ENCODE measurements around the gene ZSWIM6. TPM values are rescaled to one million over a fixed set of nuclear protein-coding genes. Genes with fewer than 3 reads are reported as not detected.

Gene ZSWIM6
- total and polyA plus RNA-seq, 2 experiments from 2014 or later: 3.9 to 6.0 TPM

DNA sequence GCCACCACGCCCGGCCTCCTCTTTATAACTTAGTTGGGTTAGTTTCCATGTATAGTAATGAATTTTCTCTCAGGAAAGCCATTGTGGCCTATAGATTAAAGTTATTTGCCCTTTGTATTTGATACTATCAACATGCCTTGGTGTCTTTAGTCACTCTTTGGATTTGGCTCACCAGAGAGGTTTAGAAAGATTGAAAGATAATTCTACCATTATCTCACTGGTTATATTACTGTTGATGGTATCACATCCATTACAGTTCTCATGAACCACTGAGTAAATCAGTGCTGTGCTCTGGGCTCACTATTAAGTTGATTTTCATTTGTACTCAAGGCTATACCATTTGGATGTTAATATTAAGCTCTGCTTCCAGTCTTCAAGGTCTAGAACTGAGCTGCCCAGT lies 87.0 kb downstream of the ZSWIM6 start (continued):
- TF ChIP-seq, protein P1, sequence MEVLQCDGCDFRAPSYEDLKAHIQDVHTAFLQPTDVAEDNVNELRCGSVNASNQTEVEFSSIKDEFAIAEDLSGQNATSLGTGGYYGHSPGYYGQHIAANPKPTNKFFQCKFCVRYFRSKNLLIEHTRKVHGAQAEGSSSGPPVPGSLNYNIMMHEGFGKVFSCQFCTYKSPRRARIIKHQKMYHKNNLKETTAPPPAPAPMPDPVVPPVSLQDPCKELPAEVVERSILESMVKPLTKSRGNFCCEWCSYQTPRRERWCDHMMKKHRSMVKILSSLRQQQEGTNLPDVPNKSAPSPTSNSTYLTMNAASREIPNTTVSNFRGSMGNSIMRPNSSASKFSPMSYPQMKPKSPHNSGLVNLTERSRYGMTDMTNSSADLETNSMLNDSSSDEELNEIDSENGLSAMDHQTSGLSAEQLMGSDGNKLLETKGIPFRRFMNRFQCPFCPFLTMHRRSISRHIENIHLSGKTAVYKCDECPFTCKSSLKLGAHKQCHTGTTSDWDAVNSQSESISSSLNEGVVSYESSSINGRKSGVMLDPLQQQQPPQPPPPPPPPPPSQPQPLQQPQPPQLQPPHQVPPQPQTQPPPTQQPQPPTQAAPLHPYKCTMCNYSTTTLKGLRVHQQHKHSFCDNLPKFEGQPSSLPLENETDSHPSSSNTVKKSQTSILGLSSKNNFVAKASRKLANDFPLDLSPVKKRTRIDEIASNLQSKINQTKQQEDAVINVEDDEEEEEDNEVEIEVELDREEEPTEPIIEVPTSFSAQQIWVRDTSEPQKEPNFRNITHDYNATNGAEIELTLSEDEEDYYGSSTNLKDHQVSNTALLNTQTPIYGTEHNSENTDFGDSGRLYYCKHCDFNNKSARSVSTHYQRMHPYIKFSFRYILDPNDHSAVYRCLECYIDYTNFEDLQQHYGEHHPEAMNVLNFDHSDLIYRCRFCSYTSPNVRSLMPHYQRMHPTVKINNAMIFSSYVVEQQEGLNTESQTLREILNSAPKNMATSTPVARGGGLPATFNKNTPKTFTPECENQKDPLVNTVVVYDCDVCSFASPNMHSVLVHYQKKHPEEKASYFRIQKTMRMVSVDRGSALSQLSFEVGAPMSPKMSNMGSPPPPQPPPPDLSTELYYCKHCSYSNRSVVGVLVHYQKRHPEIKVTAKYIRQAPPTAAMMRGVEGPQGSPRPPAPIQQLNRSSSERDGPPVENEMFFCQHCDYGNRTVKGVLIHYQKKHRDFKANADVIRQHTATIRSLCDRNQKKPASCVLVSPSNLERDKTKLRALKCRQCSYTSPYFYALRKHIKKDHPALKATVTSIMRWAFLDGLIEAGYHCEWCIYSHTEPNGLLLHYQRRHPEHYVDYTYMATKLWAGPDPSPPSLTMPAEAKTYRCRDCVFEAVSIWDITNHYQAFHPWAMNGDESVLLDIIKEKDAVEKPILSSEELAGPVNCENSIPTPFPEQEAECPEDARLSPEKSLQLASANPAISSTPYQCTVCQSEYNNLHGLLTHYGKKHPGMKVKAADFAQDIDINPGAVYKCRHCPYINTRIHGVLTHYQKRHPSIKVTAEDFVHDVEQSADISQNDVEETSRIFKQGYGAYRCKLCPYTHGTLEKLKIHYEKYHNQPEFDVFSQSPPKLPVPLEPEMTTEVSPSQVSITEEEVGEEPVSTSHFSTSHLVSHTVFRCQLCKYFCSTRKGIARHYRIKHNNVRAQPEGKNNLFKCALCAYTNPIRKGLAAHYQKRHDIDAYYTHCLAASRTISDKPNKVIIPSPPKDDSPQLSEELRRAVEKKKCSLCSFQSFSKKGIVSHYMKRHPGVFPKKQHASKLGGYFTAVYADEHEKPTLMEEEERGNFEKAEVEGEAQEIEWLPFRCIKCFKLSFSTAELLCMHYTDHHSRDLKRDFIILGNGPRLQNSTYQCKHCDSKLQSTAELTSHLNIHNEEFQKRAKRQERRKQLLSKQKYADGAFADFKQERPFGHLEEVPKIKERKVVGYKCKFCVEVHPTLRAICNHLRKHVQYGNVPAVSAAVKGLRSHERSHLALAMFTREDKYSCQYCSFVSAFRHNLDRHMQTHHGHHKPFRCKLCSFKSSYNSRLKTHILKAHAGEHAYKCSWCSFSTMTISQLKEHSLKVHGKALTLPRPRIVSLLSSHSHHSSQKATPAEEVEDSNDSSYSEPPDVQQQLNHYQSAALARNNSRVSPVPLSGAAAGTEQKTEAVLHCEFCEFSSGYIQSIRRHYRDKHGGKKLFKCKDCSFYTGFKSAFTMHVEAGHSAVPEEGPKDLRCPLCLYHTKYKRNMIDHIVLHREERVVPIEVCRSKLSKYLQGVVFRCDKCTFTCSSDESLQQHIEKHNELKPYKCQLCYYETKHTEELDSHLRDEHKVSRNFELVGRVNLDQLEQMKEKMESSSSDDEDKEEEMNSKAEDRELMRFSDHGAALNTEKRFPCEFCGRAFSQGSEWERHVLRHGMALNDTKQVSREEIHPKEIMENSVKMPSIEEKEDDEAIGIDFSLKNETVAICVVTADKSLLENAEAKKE (CRISPR knock-in tag; IDR thresholded peaks at IDR 0.05): no peak
- TF ChIP-seq EZH2 (IDR thresholded peaks at IDR 0.05; ENCODE audit: low read depth, unreplicated experiment): no peak

DNA sequence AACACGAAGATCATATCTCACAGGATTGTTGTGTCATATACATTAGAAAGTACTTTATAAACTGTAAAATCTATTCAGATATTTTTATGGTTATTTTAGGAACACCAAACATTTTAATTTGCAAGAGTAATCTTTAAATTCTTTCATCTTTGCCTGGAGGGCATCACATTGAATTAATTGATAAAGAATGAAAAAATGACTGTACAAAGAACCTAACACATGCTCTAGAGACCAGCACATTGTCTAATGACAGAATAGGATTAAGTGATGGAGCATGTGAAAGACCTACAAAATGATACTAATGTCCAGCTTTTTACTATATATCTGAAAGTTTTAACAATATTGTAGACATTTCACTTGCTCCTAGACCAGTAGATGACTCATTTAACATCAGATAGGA lies 88.0 kb downstream of the ZSWIM6 start:
- no peaks in the 10 kb centered on the region for H3K27me3 ChIP-seq (ENCODE audit: insufficient read depth)
- Mint-ChIP-seq H3K4me3 (no peak overlapping the region), H3K4me1 (peaks cover 36% of the 10 kb centered on the region), H3K27me3 (ENCODE audit: insufficient read depth, low read depth, poor library complexity) (peaks cover 7% of the 10 kb centered on the region), H3K9me3 (peaks cover 6% of the 10 kb centered on the region; the same call in 1 of the 3 replicates), H3K36me3 (ENCODE audit: low read depth) (peaks cover 6% of the 10 kb centered on the region; the same call in 2 of the 3 replicates), H3K27ac (no peak overlapping the region)
- H3K4me3 ChIP-seq: no peak overlapping the region
- DNase-seq (ENCODE audit: low spot score) (no peak), ATAC-seq (no peak)
- no peaks in the 10 kb centered on the region for H3F3A ChIP-seq (replicated peaks; ENCODE audit: low read depth)
- no peaks in the 10 kb centered on the region for H4K20me1 ChIP-seq (replicated peaks; ENCODE audit: insufficient read depth)
- no peak overlapping the region for H2AFZ ChIP-seq
- H3K27ac ChIP-seq (ENCODE audit: low read depth): no peak overlapping the region
- H3K79me2 ChIP-seq (replicated peaks; ENCODE audit: insufficient read depth): peaks cover 42% of the 10 kb centered on the region
- peaks cover 42% of the 10 kb centered on the region for H3K4me1 ChIP-seq (ENCODE audit: insufficient read depth)
- no peaks in the 10 kb centered on the region for H3K36me3 ChIP-seq (ENCODE audit: insufficient read depth)
- H3K9me2 ChIP-seq (ENCODE audit: insufficient read depth): no peaks in the 10 kb centered on the region
- H3K4me2 ChIP-seq: no peak overlapping the region
- TF ChIP-seq JUNB (IDR thresholded peaks at IDR 0.05; ENCODE audit: unreplicated experiment) (no peak), ZNF114 (CRISPR knock-in tag; IDR thresholded peaks at IDR 0.05) (no peak), STAT1 (IDR thresholded peaks at IDR 0.05; ENCODE audit: unreplicated experiment) (no peak), CREB1 (CRISPR knock-in tag; IDR thresholded peaks at IDR 0.05; ENCODE audit: low read depth) (no peak), EZH2 (IDR thresholded peaks at IDR 0.05; ENCODE audit: low read depth, unreplicated experiment) (no peak), EZH2phosphoT487 (IDR thresholded peaks at IDR 0.05; ENCODE audit: unreplicated experiment) (no peak)
- TF ChIP-seq, protein P1 (CRISPR knock-in tag; IDR thresholded peaks at IDR 0.05): no peak
- TF ChIP-seq, protein P2, sequence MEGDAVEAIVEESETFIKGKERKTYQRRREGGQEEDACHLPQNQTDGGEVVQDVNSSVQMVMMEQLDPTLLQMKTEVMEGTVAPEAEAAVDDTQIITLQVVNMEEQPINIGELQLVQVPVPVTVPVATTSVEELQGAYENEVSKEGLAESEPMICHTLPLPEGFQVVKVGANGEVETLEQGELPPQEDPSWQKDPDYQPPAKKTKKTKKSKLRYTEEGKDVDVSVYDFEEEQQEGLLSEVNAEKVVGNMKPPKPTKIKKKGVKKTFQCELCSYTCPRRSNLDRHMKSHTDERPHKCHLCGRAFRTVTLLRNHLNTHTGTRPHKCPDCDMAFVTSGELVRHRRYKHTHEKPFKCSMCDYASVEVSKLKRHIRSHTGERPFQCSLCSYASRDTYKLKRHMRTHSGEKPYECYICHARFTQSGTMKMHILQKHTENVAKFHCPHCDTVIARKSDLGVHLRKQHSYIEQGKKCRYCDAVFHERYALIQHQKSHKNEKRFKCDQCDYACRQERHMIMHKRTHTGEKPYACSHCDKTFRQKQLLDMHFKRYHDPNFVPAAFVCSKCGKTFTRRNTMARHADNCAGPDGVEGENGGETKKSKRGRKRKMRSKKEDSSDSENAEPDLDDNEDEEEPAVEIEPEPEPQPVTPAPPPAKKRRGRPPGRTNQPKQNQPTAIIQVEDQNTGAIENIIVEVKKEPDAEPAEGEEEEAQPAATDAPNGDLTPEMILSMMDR (conservative IDR thresholded peaks at IDR 0.05; ENCODE audit: low read depth in 2 of 2): no peak

Data from GM23338 (cell line).